Measurements from ENCODE around the gene PDE4B.
A peak's percentile ranks its signal among the peaks of the same experiment; 100 is the strongest.

Gene PDE4B

GRCh38 chr1:66292305-66292704 lies 499.6 kb downstream of the PDE4B start:
- H3K27ac ChIP-seq (ENCODE audit: low read depth, low read length) = no peak overlapping the region
- H3K4me1 ChIP-seq (ENCODE audit: control insufficient read depth in 5 of 5, insufficient read depth in 5 of 5, low read length in 5 of 5) = no peaks in the 10 kb centered on the region
- H3K9me3 ChIP-seq (ENCODE audit: control insufficient read depth in 5 of 5, low read length in 5 of 5) = no peaks in the 10 kb centered on the region

GRCh38 chr1:66292944-66293343 lies 500.2 kb downstream of the PDE4B start:
- Histone ChIP-seq H3K9ac (ENCODE audit: low read length in 5 of 5) (no peak overlapping the region), H3K27me3 (ENCODE audit: control insufficient read depth in 5 of 5, insufficient read depth in 4 of 5, low read length in 5 of 5) (no peaks in the 10 kb centered on the region), H3K9me3 (ENCODE audit: control insufficient read depth in 5 of 5, low read length in 5 of 5) (no peaks in the 10 kb centered on the region), H3K4me1 (ENCODE audit: control insufficient read depth in 5 of 5, insufficient read depth in 5 of 5, low read length in 5 of 5) (no peaks in the 10 kb centered on the region), H3K4me3 (ENCODE audit: low read depth in 1 of 5, low read length in 5 of 5) (no peak overlapping the region), H3K36me3 (ENCODE audit: control insufficient read depth in 5 of 5, insufficient read depth in 5 of 5, low read length in 5 of 5) (no peaks in the 10 kb centered on the region), H3K27ac (ENCODE audit: low read depth, low read length) (no peak overlapping the region)

More at GRCh38 chr1:66292305-66292704, 499.6 kb downstream of the PDE4B start:
- no peaks in the 10 kb centered on the region for H3K36me3 ChIP-seq (ENCODE audit: control insufficient read depth in 5 of 5, insufficient read depth in 5 of 5, low read length in 5 of 5)
- no peak overlapping the region for H3K4me3 ChIP-seq (ENCODE audit: low read depth in 1 of 5, low read length in 5 of 5)
- no peaks in the 10 kb centered on the region for H3K27me3 ChIP-seq (ENCODE audit: control insufficient read depth in 5 of 5, insufficient read depth in 4 of 5, low read length in 5 of 5)
- H3K9ac ChIP-seq (ENCODE audit: low read length in 5 of 5) = no peak overlapping the region

GRCh38 chr1:66294707-66295370 lies 502.1 kb downstream of the PDE4B start:
- Histone ChIP-seq H3K27ac (ENCODE audit: low read depth, low read length) (peak overlapping the region; percentile 38), H3K9me3 (ENCODE audit: control insufficient read depth in 5 of 5, low read length in 5 of 5) (no peaks in the 10 kb centered on the region), H3K9ac (ENCODE audit: low read length in 5 of 5) (no peak overlapping the region), H3K36me3 (ENCODE audit: control insufficient read depth in 5 of 5, insufficient read depth in 5 of 5, low read length in 5 of 5) (no peaks in the 10 kb centered on the region), H3K27me3 (ENCODE audit: control insufficient read depth in 5 of 5, insufficient read depth in 4 of 5, low read length in 5 of 5) (no peaks in the 10 kb centered on the region), H3K4me3 (ENCODE audit: low read depth in 1 of 5, low read length in 5 of 5) (no peak overlapping the region), H3K4me1 (ENCODE audit: control insufficient read depth in 5 of 5, insufficient read depth in 5 of 5, low read length in 5 of 5) (no peaks in the 10 kb centered on the region)

GRCh38 chr1:66295803-66296202 lies 503.1 kb downstream of the PDE4B start:
- Histone ChIP-seq H3K27ac (ENCODE audit: low read depth, low read length) (no peak overlapping the region), H3K36me3 (ENCODE audit: control insufficient read depth in 5 of 5, insufficient read depth in 5 of 5, low read length in 5 of 5) (no peaks in the 10 kb centered on the region), H3K9me3 (ENCODE audit: control insufficient read depth in 5 of 5, low read length in 5 of 5) (no peaks in the 10 kb centered on the region), H3K9ac (ENCODE audit: low read length in 5 of 5) (no peak overlapping the region), H3K4me3 (ENCODE audit: low read depth in 1 of 5, low read length in 5 of 5) (no peak overlapping the region), H3K27me3 (ENCODE audit: control insufficient read depth in 5 of 5, insufficient read depth in 4 of 5, low read length in 5 of 5) (no peaks in the 10 kb centered on the region), H3K4me1 (ENCODE audit: control insufficient read depth in 5 of 5, insufficient read depth in 5 of 5, low read length in 5 of 5) (peaks cover 0 to 6% (median 2%) of the 10 kb centered on the region in 5 donors)

GRCh38 chr1:66296370-66296769 lies 503.7 kb downstream of the PDE4B start:
- Histone ChIP-seq H3K9ac (ENCODE audit: low read length in 5 of 5) (no peak overlapping the region), H3K36me3 (ENCODE audit: control insufficient read depth in 5 of 5, insufficient read depth in 5 of 5, low read length in 5 of 5) (no peaks in the 10 kb centered on the region), H3K4me3 (ENCODE audit: low read depth in 1 of 5, low read length in 5 of 5) (no peak overlapping the region), H3K4me1 (ENCODE audit: control insufficient read depth in 5 of 5, insufficient read depth in 5 of 5, low read length in 5 of 5) (peaks cover 0 to 10% (median 5%) of the 10 kb centered on the region in 5 donors), H3K9me3 (ENCODE audit: control insufficient read depth in 5 of 5, low read length in 5 of 5) (no peaks in the 10 kb centered on the region), H3K27ac (ENCODE audit: low read depth, low read length) (no peak overlapping the region), H3K27me3 (ENCODE audit: control insufficient read depth in 5 of 5, insufficient read depth in 4 of 5, low read length in 5 of 5) (no peaks in the 10 kb centered on the region)

- Histone ChIP-seq H3K4me3 (ENCODE audit: low read depth in 1 of 5, low read length in 5 of 5) (no peak overlapping the region), H3K4me1 (ENCODE audit: control insufficient read depth in 5 of 5, insufficient read depth in 5 of 5, low read length in 5 of 5) (peaks cover 0 to 15% (median 5%) of the 10 kb centered on the region in 5 donors), H3K27me3 (ENCODE audit: control insufficient read depth in 5 of 5, insufficient read depth in 4 of 5, low read length in 5 of 5) (no peaks in the 10 kb centered on the region), H3K9ac (ENCODE audit: low read length in 5 of 5) (no peak overlapping the region), H3K27ac (ENCODE audit: low read depth, low read length) (no peak overlapping the region), H3K36me3 (ENCODE audit: control insufficient read depth in 5 of 5, insufficient read depth in 5 of 5, low read length in 5 of 5) (no peaks in the 10 kb centered on the region), H3K9me3 (ENCODE audit: control insufficient read depth in 5 of 5, low read length in 5 of 5) (no peaks in the 10 kb centered on the region)
These were observed 504.3 kb downstream of the PDE4B start for GRCh38 chr1:66296951-66297350.

GRCh38 chr1:66298464-66298863 lies 505.8 kb downstream of the PDE4B start:
- Histone ChIP-seq H3K27me3 (ENCODE audit: control insufficient read depth in 5 of 5, insufficient read depth in 4 of 5, low read length in 5 of 5) (no peaks in the 10 kb centered on the region), H3K4me1 (ENCODE audit: control insufficient read depth in 5 of 5, insufficient read depth in 5 of 5, low read length in 5 of 5) (peaks cover 0 to 15% (median 5%) of the 10 kb centered on the region in 5 donors), H3K9ac (ENCODE audit: low read length in 5 of 5) (no peak overlapping the region), H3K9me3 (ENCODE audit: control insufficient read depth in 5 of 5, low read length in 5 of 5) (no peaks in the 10 kb centered on the region), H3K36me3 (ENCODE audit: control insufficient read depth in 5 of 5, insufficient read depth in 5 of 5, low read length in 5 of 5) (no peaks in the 10 kb centered on the region), H3K4me3 (ENCODE audit: low read depth in 1 of 5, low read length in 5 of 5) (no peak overlapping the region), H3K27ac (ENCODE audit: low read depth, low read length) (no peak overlapping the region)

GRCh38 chr1:66300280-66300971 lies 507.7 kb downstream of the PDE4B start:
- Histone ChIP-seq H3K27me3 (ENCODE audit: control insufficient read depth in 5 of 5, insufficient read depth in 4 of 5, low read length in 5 of 5) (no peaks in the 10 kb centered on the region), H3K36me3 (ENCODE audit: control insufficient read depth in 5 of 5, insufficient read depth in 5 of 5, low read length in 5 of 5) (no peaks in the 10 kb centered on the region), H3K9ac (ENCODE audit: low read length in 5 of 5) (peak overlapping the region in 1 of 5 donors; percentile 66), H3K27ac (ENCODE audit: low read depth, low read length) (peak overlapping the region; percentile 61), H3K4me3 (ENCODE audit: low read depth in 1 of 5, low read length in 5 of 5) (peak overlapping the region in 3 of 5 donors; percentile 34 to 51 (median 51)), H3K4me1 (ENCODE audit: control insufficient read depth in 5 of 5, insufficient read depth in 5 of 5, low read length in 5 of 5) (peaks cover 0 to 15% (median 5%) of the 10 kb centered on the region in 5 donors), H3K9me3 (ENCODE audit: control insufficient read depth in 5 of 5, low read length in 5 of 5) (no peaks in the 10 kb centered on the region)

- H3K27me3 ChIP-seq (ENCODE audit: control insufficient read depth in 5 of 5, insufficient read depth in 4 of 5, low read length in 5 of 5) = no peaks in the 10 kb centered on the region
- H3K9me3 ChIP-seq (ENCODE audit: control insufficient read depth in 5 of 5, low read length in 5 of 5) = no peaks in the 10 kb centered on the region
- peak overlapping the region in 4 of 5 donors; percentile 24 to 51 (median 42) for H3K4me3 ChIP-seq (ENCODE audit: low read depth in 1 of 5, low read length in 5 of 5)
- H3K9ac ChIP-seq (ENCODE audit: low read length in 5 of 5) = peak overlapping the region in 4 of 5 donors; percentile 48 to 72 (median 60)
- no peaks in the 10 kb centered on the region for H3K36me3 ChIP-seq (ENCODE audit: control insufficient read depth in 5 of 5, insufficient read depth in 5 of 5, low read length in 5 of 5)
- H3K27ac ChIP-seq (ENCODE audit: low read depth, low read length) = peak overlapping the region; percentile 61
- H3K4me1 ChIP-seq (ENCODE audit: control insufficient read depth in 5 of 5, insufficient read depth in 5 of 5, low read length in 5 of 5) = peaks cover 0 to 15% (median 5%) of the 10 kb centered on the region in 5 donors
These were observed 508.3 kb downstream of the PDE4B start for GRCh38 chr1:66300972-66301451.

- Histone ChIP-seq H3K4me1 (ENCODE audit: control insufficient read depth in 5 of 5, insufficient read depth in 5 of 5, low read length in 5 of 5) (peaks cover 0 to 15% (median 5%) of the 10 kb centered on the region in 5 donors), H3K9me3 (ENCODE audit: control insufficient read depth in 5 of 5, low read length in 5 of 5) (no peaks in the 10 kb centered on the region), H3K27me3 (ENCODE audit: control insufficient read depth in 5 of 5, insufficient read depth in 4 of 5, low read length in 5 of 5) (no peaks in the 10 kb centered on the region), H3K27ac (ENCODE audit: low read depth, low read length) (no peak overlapping the region), H3K4me3 (ENCODE audit: low read depth in 1 of 5, low read length in 5 of 5) (no peak overlapping the region), H3K9ac (ENCODE audit: low read length in 5 of 5) (no peak overlapping the region), H3K36me3 (ENCODE audit: control insufficient read depth in 5 of 5, insufficient read depth in 5 of 5, low read length in 5 of 5) (no peaks in the 10 kb centered on the region)
These were observed 509.6 kb downstream of the PDE4B start for GRCh38 chr1:66302184-66302742.
